HL-60 (cell line): ENCODE results near the gene MEPE.

Source experiments
- DNase-seq, 2 experiments: peaks; one replicate each; pipeline ENCODE4 v3.0.0-alpha.2; 2010 to 2020; ENCODE audit warnings: low read depth in 1 of 2, low spot score in 1 of 2
- H3K27ac ChIP-seq: fragments of 250-450 bp; sonication (Bioruptor Pico); replicated peaks from 2 replicates; pipeline ENCODE4 v1.5.1; 2020; ENCODE audit warnings: mild to moderate bottlenecking, moderate library complexity
- H3K27me3 ChIP-seq: fragments of 250-450 bp; sonication (Bioruptor Pico); 2 replicates; pipeline ENCODE4 v1.5.1; 2021; ENCODE audit warnings: mild to moderate bottlenecking, moderate library complexity; ENCODE audit not compliant: insufficient read depth, poor library complexity, severe bottlenecking
- H3K4me3 ChIP-seq: replicated peaks from 2 replicates; pipeline ENCODE4 v1.5.1; 2011; ENCODE audit warnings: mild to moderate bottlenecking, control low read depth, low read length; ENCODE audit not compliant: insufficient read depth
- GABPA ChIP-seq: IDR thresholded peaks from 2 replicates; pipeline ENCODE4 v1.6.1; 2012; ENCODE audit warnings: low read depth
- POLR2AphosphoS5 ChIP-seq: IDR thresholded peaks from 2 replicates; pipeline ENCODE4 v1.6.1; 2012; ENCODE audit warnings: low read depth
- SPI1 ChIP-seq: IDR thresholded peaks from 2 replicates; pipeline ENCODE4 v1.6.1; 2012; ENCODE audit warnings: low read depth, mild to moderate bottlenecking, borderline replicate concordance
- TF ChIP-seq, protein P1 (sequence below): IDR thresholded peaks from one replicate; pipeline ENCODE4 v1.5.1; 2011; ENCODE audit warnings: low read length, control low read depth, inconsistent platforms; ENCODE audit not compliant: insufficient read depth
- TF ChIP-seq, protein P2 (sequence below): IDR thresholded peaks from 2 replicates; pipeline ENCODE4 v1.6.1; 2012; ENCODE audit warnings: low read depth; ENCODE audit not compliant: insufficient replicate concordance

MEPE gene

DNA sequence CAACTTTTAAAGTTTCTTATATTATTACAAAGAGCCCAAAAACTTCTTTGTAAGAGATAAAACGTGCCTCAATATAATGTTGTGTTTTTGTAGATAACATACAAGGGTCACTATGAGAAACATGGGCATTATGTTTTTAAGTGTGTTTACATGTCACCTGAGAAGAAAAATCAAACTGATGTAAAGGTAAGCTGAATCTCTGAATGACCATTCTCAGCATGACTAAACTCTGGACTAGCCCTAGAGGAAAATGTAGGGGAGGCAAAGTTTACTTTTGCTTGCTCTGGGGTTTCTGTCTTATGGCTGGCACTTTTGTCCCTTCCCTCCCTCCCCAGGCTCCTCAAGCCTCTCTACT lies 6.8 kb downstream of the MEPE start:
- Histone ChIP-seq H3K27ac (no peak overlapping the region), H3K27me3 (no peaks in the 10 kb centered on the region), H3K4me3 (no peak overlapping the region)
- DNase-seq, result no peak
- TF ChIP-seq, protein P1, sequence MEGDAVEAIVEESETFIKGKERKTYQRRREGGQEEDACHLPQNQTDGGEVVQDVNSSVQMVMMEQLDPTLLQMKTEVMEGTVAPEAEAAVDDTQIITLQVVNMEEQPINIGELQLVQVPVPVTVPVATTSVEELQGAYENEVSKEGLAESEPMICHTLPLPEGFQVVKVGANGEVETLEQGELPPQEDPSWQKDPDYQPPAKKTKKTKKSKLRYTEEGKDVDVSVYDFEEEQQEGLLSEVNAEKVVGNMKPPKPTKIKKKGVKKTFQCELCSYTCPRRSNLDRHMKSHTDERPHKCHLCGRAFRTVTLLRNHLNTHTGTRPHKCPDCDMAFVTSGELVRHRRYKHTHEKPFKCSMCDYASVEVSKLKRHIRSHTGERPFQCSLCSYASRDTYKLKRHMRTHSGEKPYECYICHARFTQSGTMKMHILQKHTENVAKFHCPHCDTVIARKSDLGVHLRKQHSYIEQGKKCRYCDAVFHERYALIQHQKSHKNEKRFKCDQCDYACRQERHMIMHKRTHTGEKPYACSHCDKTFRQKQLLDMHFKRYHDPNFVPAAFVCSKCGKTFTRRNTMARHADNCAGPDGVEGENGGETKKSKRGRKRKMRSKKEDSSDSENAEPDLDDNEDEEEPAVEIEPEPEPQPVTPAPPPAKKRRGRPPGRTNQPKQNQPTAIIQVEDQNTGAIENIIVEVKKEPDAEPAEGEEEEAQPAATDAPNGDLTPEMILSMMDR, result no peak
- no peak for TF ChIP-seq SPI1
- no peak for TF ChIP-seq POLR2AphosphoS5
- TF ChIP-seq, protein P2, sequence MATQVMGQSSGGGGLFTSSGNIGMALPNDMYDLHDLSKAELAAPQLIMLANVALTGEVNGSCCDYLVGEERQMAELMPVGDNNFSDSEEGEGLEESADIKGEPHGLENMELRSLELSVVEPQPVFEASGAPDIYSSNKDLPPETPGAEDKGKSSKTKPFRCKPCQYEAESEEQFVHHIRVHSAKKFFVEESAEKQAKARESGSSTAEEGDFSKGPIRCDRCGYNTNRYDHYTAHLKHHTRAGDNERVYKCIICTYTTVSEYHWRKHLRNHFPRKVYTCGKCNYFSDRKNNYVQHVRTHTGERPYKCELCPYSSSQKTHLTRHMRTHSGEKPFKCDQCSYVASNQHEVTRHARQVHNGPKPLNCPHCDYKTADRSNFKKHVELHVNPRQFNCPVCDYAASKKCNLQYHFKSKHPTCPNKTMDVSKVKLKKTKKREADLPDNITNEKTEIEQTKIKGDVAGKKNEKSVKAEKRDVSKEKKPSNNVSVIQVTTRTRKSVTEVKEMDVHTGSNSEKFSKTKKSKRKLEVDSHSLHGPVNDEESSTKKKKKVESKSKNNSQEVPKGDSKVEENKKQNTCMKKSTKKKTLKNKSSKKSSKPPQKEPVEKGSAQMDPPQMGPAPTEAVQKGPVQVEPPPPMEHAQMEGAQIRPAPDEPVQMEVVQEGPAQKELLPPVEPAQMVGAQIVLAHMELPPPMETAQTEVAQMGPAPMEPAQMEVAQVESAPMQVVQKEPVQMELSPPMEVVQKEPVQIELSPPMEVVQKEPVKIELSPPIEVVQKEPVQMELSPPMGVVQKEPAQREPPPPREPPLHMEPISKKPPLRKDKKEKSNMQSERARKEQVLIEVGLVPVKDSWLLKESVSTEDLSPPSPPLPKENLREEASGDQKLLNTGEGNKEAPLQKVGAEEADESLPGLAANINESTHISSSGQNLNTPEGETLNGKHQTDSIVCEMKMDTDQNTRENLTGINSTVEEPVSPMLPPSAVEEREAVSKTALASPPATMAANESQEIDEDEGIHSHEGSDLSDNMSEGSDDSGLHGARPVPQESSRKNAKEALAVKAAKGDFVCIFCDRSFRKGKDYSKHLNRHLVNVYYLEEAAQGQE, result no peak
- no peak for TF ChIP-seq GABPA

DNA sequence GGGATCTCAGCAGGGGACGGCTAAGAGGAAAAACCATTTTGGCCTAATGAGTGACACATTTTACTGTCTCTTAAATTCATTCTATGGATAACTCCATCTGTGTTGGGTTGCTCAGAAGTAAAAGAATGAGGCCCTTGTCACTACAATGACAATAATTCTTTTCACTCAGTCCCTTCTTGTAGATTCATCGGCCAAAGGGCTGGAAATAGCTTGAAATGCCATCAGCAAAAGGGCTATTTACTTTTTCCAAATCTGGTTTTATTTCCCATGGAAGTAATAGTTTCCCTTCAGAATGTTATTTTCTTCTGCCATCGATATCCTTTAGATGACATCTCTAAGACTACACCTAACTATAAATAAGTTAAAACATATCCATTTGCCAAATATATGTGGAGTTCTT lies 7.4 kb downstream of the MEPE start:
- no peak for TF ChIP-seq GABPA
- TF ChIP-seq, protein P1, result no peak
- H3K27me3 ChIP-seq, result no peaks in the 10 kb centered on the region
- no peak overlapping the region for H3K27ac ChIP-seq
- no peak overlapping the region for H3K4me3 ChIP-seq
- DNase-seq, result no peak

DNA sequence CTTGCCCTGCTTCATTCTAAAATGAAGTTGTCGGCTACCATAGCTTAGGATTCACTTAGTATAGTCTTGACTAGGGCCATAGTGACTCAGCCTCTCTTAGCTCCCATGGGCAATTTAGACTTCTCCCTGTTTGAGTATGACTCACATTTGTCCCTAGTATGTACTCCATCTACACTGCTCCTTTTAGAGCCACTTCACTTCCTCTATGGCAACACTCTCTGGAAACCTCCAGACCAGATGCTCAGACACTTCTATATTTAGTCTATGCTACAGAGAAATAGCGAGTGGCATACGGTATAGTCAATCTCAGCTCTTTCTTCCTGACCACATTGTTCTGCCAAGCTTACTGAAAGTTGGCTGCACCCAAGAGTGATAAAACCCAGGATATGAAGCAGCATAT lies 11.2 kb downstream of the MEPE start:
- peak; percentile 37 to 61 for DNase-seq

DNA sequence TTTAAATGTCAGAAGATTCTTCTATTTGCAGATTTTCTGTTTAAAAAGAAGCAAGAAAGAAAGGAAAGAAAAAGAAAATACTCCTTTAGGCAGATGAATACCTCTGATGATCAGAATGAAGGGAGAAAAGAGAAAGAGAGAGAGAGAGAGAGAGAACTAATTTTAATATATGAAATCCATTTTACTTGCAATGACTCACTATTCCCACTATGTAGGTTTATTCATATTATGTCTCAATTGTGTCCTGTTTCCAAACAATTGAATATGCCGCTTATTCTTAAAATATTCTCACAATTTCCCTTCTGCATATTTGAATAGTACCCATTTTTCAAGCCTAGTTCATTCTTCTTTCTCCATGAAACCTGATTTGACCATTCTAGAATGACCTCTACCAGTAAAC lies 11.7 kb downstream of the MEPE start:
- no peak overlapping the region for H3K4me3 ChIP-seq
- H3K27me3 ChIP-seq, result no peaks in the 10 kb centered on the region
- TF ChIP-seq GABPA (no peak), POLR2AphosphoS5 (no peak), SPI1 (no peak)
- TF ChIP-seq, protein P2, result no peak
- TF ChIP-seq, protein P1, result no peak
- H3K27ac ChIP-seq, result no peak overlapping the region
- no peak for DNase-seq

More for the DNA sequence above, 11.2 kb downstream of the MEPE start:
- TF ChIP-seq, protein P2, result no peak
- peak; percentile 60; the same call in 1 of the 2 replicates for TF ChIP-seq SPI1
- Histone ChIP-seq H3K4me3 (no peak overlapping the region), H3K27ac (no peak overlapping the region), H3K27me3 (no peaks in the 10 kb centered on the region)
